NCI-H2196 treated with DMSO at 0.1 percent for 48 hours (cell line): ENCODE results near the gene TRAP1.

Experiments used
- DNase-seq: peaks from one replicate; lab custom pipeline; 2025; ENCODE audit not compliant: unreplicated experiment; lab: John Stamatoyannopoulos, UW

The TRAP1 gene

DNA sequence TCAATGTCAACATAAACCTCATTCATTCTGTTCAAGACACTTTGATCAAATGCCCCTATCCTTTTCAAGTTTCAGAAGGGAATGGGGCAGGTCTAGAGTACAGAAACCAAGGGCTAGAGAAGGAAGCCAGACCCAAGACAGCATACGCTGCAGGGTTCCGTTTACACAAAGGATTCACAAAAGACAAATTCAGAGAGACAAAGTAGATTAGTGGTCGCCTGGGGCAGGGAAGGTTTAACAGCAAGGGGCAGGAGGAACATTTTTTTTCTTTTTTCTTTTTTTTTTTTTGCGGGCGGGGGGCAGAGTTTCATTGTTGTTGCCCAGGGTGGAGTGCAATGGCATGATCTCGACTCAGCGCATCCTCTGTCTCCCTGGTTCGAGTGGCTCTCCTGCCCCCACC lies 19.9 kb upstream of the TRAP1 start:
- DNase-seq: no peak

DNA sequence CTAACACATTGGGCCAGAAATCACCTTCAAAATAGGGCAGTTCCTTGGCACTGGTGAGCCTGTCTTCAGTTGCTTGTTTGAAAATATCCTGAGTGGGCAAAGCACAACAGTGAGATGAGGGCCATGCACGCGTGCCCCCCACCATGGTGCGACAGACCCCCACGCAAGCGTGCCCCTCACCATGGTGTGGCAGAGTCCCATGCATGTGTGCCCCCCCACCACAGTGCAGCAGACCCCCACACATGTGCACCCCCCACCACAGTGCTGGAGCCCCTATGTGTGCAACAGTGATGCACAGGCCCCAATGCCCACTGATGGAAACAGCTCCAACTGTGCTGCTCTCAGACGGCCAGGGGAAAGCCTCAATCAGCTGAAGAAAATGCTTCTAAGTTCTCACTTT lies 18.8 kb upstream of the TRAP1 start:
- no peak for DNase-seq

DNA sequence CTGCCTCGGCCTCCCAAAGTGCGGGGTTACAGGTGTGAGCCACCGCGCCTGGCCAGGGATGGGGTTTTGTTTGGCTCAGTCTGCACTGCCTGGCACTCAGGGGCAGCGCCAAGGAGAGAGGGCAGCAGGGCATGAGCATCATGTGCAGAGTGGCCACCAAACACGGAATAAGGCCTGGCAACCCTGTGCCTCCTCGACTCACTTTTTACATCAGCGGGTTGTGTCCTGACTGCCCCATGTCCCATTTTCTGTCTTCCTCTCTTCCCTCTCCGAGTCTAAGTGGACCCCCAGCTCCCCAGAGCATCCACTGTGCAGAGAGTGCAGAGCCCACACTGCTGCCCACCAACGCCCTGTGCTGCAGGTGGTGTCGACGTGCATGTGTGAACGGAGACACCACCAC lies 18.2 kb upstream of the TRAP1 start:
- DNase-seq: no peak

DNA sequence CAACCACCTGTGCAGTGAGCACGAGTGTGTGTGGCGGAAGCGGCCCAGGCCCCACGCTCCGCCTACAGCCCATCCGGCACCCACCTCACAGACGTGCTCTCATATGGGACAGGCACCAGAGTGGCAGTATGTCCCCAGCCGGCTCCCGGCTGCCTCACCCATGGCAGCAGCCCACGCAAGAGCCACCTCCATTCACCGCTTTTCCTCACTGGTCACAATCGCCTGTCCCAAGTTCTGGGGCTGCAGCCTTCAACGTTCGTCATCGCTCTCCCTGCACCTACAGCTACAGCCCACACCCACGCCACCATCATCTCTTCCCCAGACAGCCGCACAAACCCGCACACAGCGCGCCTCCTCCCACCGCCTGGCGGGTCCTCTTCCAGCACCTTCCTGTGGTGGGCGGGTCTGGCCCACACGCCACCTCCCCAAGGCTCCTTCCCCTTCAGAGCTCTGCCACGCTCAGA lies 17.5 kb upstream of the TRAP1 start:
- DNase-seq: no peak

DNA sequence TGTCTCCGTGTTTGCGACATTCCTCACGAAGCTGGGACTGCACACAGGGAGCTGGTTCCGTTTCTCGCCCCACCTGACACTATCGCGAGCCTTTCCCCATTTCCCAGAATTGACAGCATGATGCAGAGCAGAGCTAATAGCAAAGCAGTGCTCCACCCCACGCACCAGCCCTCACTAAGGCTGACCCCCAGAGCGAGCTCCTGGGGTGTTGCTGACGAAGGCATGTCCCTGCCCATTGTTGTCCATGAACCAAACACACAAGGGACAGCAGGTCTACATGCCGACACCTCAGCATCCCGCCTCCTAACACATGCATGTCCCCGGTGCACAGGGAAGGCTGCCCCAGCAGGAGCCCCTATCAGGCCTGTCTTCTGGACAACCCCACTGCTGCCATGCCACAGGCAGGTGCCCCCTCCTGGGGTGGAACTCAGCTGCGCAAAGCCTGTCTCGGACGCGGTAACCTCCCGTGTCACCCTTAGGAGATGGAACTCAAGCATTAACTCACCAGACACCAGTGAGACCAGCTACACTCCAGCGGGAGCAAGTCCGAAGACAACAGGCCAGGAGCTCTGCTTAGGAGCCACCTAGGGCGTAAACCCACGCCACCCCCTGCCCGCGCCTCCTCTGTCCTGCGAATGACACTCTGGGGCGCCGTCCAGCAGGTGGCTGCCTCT lies 16.9 kb upstream of the TRAP1 start:
- DNase-seq: no peak

DNA sequence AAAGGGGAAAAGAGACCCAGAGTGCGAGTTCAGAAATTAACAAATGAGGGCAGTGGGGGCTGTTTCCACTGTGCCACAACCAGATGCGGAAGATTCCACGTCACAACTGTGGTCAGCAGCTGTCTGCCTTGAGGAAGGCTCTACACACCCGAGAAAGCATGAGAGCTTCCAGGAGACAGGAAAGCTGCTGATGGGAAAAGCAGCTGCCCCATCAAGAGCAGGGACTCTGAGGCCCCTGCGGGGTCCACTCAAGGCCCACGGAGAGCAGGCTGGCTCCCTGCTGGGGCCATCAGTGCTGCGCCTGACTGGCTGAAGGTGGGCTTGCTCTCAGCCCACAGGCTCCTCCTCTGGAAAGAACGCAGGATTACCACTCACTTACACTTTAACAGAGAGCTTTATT lies 14.8 kb upstream of the TRAP1 start:
- no peak for DNase-seq

DNA sequence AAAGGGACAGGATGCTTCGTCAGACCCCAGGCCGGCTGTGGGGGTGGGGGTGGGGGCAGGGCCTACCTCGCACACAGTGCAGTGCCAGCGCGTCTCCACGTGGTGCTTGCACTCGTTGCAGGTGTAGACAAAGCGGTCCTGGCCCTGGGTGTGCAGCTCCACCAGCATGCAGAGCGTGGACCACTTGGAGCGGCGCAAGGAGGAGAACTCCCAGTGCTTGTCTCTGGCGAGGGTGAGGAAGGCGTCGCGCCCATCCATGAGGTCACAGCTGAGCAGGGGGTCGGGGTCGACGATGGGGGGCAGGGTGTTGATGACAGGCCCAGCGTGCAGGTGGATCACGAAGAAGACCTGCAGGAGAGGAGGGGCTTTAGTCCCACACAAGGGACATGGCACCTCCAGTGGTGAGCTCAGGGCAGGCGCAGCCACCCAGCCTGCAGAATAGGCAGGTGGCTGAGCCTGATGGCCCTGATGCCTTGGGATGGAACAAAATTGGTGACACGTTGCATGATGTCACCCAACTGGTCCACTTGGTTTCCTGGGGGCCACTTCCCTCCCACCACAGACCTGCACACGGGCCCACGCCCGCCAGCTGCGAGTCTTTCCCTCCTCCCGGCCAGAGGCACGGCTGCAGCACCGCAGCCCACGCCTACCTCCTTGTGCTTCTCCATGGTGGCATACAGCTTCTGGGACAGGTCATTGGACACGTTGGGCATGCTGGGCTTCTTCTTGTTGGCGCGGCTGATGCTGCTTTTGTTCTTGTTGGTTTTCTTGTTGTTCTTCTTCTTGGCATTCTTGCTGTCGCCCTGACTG lies 14.0 kb upstream of the TRAP1 start:
- no peak for DNase-seq

DNA sequence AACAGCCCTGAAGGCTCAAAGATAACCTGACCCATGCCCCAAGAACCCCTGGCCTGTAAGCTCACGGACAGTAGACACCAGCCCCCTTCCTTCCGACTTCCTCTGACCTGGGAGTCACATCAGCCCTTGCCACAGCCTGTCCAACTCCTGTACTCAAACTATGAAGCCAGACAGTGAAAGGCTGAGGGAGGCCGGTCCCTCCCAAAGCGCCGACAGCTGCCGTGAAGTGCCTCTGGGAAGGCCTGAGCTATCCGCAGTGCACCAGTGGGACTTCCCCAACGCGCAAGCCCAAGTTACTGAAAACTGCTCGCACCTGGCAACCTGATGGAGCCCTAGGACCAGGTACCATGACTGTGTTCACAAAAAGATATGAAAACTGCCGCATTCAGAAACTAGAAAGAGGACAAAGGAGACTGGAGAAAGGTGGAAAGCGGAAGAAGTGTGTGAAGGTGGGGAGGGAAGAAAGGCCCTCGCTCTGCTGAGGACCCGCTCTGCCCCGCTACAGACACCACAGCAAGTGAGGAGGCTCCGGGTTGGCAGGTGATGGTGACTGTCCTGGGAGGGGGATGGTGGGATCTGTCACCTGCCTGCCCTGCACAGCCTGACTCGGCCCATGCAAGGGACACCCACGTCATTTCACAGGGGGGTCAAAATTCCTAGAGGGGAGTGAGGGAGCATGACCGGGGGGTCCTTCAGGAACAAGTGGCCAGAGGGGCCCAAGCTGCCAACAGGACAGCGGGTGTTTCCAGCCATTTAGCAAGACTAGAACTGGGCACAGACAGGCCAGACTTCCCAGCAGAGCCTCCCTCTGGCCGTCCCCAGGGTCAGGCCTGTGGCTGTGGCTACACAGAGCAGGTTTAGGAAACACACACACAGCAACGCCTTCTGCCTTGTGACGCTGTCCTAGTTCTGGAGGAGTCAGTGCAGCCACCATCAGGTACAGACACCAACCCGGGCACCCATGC lies 13.1 kb upstream of the TRAP1 start:
- no peak for DNase-seq

DNA sequence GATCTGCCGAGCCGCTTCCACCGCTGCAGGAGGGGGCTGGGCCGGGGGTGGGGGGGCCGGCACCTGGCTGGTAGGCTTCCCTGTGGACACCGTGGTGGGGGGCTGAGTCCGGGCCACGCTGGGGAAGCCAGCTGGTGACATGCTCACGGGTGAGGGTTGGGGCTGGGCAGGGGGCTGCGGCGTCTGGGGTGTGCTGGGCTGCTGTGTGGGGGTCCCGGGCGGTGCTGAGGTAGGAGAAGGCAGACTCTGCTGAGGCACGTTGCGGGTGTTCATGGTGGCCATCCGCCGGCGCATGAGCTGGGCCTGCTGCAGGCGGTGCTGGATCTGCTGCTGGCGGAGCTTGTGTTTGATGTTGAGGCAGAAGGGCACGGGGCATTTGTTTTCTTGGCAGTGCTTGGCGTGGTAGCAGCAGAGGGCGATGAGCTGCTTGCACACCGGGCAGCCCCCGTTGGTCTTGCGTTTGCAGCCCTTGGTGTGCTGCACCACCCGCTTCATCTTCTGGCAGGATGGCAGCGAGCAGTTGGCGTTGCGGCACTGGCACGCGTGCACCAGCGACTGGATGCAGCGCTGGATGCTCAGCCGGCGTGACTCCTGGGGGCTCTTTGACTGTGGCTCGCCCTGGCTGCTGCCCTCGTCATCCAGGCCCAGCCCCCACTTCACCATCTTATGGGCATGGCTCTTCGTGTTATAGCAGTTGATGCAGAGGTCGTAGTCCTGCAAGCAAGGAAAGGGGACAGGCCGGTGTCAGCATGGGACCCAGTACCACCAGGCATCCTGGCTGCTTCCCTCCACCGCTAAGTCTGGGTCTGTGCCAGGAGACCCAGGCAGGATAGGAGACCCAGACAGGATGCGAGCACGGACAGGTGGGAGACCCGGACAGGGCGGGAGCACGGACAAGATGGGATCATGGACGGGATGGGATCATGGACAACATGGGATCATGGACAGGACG lies 12.1 kb upstream of the TRAP1 start:
- DNase-seq: no peak

DNA sequence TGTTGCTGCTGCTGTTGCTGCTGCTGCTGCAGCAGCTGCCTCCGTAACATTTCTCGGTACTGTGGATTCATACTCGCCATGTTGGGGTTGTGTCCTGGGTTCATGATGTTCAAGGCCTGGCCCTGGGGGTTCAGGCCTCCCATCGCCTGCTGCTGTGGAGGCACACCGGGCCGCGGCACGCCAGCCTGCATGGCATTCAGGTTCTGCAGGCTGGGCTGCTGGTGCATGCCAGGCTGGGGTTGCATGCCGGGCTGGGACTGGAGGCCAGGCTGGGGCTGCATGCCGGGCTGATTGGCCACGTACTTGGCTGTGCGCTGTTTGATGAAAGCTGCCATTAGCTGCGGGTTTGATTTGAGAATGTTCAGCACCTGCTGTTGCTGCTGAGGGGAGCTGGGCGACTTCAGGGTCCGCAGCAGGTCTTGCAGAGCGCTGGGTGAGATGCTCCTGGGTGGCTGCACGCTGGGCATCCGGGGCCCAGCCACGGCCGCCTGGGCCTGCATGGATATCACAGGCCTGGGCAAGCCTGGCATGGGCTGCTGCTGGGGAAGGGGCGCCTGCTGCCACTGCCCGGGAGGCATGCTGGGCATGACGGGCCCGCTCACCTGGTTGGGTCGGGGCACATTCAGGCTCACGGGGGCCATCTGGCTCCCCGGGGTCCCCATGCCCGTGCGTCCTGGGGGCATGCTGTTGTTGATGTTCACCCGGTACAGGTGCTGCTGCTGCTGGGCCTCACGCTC lies 11.3 kb upstream of the TRAP1 start:
- DNase-seq: no peak

DNA sequence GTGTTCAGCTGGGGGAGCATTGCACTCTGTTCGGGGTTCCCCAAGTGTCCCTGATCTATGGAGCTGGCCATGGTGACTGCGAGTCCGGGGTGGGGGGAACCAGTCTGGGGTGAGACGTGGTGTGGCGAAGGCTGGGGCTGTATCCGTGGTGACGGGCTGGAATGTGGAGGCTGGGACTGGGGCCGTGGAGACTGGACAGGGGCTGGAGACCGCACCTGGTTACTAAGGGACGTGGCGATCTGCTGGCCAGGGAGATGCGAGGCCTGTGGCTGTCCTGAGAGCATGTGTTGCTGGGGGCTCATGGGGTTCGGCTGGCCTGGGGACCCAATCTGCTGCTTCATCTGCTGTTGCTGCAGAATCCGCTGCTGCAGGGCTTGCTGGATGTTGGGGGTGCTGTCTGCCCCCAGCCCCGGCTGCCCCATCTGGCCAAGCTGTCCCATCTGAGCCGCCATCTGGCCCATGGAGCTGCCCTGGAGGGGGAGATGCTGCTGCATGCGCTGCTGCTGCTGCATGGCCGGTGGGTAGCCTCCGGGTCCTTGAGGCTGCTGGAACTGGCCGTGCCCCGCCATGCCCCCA lies 10.6 kb upstream of the TRAP1 start:
- no peak for DNase-seq

DNA sequence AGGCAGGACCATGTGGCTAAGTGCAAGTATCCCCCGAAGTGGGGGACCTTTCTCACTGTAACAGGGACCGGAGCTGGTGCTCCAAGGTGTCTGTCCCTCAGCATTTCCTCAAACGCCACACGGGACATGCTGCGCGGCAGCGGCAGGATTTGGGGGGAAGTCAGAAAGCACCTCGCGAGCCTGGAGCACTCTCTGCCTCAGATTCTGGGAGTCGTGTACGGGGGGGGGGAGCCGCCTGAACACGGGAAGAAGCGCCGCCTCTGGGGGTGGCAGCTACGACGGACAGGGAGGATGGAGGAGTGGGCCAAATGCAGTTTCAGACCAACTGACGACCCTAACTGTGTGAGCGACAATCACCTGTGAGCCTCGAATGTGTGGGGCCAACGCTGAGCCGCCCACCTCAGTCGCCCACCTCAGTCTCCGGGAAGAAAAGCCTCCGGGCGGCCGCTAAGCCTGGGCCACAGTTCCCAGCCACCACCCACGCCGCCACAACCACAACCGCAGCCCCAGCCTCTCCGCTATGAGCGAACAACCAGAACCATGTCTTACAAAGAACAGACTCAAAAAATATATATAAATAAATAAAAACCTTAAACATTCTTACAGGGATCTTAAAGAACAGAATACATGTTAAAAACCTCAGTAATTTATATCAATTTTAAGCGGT lies 8.8 kb upstream of the TRAP1 start:
- DNase-seq: no peak

DNA sequence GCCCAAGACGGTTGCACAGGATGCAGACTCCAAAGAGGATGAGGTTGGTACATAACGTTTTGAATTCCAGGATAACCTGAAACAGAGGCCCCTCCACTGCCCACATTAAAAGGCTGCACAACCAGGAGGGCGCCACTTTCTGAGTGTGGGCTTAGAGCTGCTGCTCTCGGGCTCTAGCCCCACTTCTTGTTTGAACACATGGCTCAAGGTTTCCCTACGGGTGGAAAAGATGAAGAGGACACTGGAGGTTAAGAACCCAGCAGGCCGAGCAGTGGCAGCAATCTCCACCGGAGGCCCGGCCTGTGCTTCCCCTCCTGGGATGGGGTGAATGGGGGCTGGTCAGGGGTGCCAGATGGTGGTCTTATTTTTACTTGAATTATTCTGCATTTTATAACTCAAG lies 8.0 kb upstream of the TRAP1 start:
- no peak for DNase-seq

DNA sequence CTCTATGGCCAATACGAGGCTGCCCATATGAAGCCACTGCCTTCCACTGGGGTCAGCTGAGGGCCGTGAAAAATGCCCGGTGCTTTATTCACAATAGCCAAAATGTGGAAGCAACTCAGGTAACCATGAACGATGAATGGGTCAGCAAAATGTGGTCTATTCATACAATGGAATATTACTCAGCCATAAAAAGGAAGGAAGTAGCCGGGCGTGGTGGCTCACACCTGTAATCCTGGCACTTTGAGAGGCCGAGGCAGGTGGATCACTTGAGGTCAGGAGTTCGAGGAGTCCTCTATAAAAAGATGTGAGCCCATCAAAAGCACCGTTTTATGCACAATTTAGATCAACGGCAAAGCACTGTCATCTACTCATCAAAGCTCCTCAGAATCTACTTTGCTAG lies 5.2 kb upstream of the TRAP1 start:
- DNase-seq: no peak

DNA sequence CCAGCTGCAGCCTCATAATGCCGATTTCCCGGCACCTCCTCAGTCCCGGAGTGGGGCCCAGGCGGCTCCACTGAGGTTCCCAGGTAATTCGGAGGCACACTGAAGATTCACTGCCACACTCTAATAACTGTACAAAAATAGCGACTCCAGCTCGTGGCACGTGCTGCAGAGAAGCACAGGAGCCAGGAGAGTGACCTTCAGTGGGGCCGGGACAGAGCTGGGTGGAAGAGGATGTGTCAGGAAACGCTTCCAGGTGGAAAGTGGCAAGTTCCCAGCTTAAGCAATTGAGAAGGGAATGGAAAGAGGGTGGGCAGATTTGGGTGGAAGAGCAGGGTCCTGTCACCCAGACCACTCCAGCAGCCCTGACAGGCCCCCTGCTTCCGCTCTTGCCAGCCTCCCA lies 3.1 kb upstream of the TRAP1 start:
- no peak for DNase-seq

DNA sequence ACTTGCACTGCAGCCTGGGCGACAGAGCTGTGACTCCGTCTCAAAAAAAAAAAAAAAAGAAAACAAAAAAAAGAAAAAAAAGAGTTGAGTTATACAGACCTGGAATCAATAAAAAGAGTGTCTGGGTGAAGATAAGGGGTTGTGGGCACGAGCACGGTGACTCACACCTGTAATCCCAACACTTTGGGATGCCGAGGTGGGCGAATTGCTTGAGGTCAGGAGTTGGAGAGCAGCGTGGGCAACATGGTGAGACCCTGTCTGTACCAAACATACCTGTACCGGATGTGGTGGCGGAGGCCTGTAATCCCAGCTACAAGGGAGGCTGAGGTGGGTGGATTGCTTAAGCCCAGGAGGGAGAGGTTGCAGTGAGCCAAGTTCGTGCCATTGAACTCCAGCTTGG lies 1.3 kb upstream of the TRAP1 start:
- DNase-seq: no peak

DNA sequence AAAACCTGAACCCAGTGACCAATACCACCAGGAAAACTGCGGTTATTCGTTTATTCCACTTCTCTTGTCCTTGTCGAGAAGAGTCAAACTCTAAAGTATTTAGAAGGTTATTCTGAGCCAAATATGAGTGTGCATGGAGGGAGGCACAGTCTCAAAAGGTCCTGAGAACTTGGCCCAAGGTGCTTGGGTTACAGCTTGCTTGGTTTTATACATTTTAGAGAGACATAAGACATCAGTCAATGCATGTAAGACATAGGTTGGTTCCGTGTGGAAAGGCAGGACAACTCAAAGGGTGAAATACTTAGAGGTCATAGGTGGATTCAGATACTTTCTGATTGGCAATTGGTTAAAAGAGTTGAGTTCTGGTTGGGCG lies 681 bp upstream of the TRAP1 start:
- no peak for DNase-seq

DNA sequence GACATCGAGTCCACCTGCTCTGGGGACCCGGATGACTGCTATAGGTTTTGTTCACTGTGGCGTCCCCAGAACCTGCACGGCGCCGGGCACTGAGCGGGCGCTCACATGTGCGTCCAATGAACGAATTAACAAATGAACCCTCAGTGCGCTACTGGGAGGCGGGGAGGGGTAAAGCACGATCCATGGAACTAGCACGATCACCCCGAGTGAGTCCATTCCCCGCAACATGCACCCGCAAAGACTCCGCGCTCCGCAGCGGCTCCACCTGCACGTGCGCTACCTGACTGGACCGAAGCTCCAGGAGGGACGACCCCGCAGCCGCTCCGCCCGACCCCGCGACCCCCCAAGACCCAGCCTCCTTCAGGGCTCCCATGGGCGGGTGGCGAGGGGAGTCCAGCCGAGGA lies 491 bp downstream of the TRAP1 start:
- DNase-seq: no peak

DNA sequence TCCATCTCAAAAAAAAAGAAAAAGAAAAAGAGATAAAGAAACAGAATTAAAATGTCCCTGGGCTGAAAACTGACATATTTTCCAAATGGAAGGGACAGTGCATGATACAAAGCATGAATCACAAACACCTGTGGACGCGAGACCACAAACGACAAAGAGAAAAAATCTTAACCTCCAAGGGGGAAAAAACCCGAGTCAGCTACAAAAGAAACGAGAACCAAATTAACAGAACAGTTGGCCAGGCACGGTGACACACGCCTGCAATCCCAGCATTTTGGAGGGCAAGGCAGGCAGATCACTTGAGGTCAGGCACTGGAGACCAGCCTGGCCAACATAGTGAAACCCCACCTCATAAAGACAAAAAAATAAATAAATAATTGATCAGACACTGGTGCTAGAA lies 1.9 kb downstream of the TRAP1 start:
- no peak for DNase-seq
